ENCODE measurements around the gene TCEANC2. TPM values are rescaled to one million over a fixed set of nuclear protein-coding genes. Genes with fewer than 3 reads are reported as not detected.
A peak's percentile ranks its signal among the peaks of the same experiment; 100 is the strongest.

TCEANC2 gene
- total and polyA plus RNA-seq, 4 donors, result 0.89 to 2.1 (median 1.7) TPM

DNA sequence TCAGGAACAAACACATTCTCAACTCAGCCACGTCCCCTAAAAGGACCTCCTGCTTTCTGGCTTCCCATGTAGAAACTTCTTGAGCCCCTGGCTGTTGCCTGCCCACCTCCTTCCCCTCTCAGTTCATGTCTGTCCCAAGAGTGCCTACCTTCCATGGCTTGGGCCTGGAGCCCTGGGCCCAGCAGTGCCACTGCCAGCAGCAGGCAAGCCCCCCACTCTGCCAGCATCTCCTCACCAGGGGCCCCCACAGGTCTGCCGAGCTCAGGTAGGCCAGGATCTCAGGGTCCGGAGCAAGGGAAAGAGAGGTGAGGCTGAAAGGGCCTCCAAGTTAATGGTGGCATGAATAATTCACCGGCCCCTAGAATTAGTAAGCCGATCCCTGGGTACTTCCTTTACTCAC lies 99.3 kb downstream of the TCEANC2 start, which contains the start of gene CDCP2:
CDCP2 (minus strand) TSS at position 305 of the 400 bp plus-strand sequence; CDS start at position 227, 78 bp downstream.
- no peak for DNase-seq (ENCODE audit: low spot score)

DNA sequence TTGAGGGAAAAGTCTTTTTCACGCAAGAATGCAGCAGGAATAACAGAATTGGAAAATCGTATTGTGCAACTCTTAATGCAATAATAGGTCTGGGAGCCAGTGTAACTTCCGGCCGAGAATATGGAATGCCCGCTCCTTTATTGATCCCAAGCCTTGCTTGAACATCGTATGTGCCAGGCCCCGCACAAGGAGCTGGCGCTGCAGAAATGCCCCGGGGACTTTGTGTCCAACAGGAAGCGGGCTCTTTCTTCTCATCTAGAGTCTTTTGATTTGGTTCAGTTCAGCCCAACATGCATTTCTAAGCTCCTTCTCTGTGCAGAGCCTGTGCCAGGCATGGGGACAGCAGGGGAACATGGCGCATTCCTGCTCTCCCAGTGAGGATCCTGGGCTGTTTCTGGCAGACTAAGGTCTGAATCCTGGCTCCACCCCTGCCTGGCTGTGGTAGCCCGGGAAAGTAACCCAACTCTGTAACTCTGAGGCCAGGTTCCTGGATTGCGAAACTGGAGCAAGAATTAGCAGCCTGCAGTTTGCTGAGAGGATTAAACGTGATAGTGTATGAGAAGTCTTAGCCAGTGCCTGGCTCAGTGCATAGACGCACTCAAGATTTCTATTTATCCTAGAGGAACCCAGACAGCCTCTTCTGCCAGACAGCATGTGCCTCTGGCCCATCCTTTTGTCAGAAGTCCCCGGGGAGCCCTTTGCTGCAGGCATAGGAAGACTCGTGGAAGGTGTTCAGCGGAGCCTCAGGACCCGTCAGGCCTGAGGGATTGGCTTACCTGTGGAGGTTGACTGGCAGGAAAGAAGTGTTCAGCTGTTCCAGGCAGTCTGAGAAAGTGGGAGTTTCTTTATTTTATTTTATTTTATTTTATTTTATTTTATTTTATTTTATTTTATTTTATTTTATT lies 100.4 kb downstream of the TCEANC2 start:
- Histone ChIP-seq H3K27me3 (ENCODE audit: control insufficient read depth in 4 of 4, insufficient read depth in 4 of 4, low read length in 3 of 4) (no peaks in the 10 kb centered on the region), H3K9me3 (ENCODE audit: control insufficient read depth in 4 of 4, low read length in 3 of 4) (no peaks in the 10 kb centered on the region), H3K4me3 (ENCODE audit: low read depth in 1 of 3, low read length in 3 of 3) (no peak overlapping the region), H3K9ac (ENCODE audit: low read depth in 1 of 2, low read length in 2 of 2) (no peak overlapping the region), H3K27ac (ENCODE audit: low read depth in 1 of 2, low read length in 2 of 2) (peak overlapping the region in 1 of 2 donors; percentile 33), H3K36me3 (ENCODE audit: control insufficient read depth in 4 of 4, insufficient read depth in 3 of 4, low read depth in 1 of 4, low read length in 3 of 4) (no peaks in the 10 kb centered on the region), H3K4me1 (ENCODE audit: control insufficient read depth in 4 of 4, insufficient read depth in 4 of 4, low read length in 3 of 4) (peaks cover 4 to 9% (median 7%) of the 10 kb centered on the region in 4 donors)
- no peak for DNase-seq (ENCODE audit: low spot score)
- 46% methylated on average over 19 of the region's 19 CpGs for WGBS
- TF ChIP-seq RAD21 (IDR thresholded peaks at IDR 0.05) (peak in 1 of 2 donors; percentile 38), YY1 (IDR thresholded peaks at IDR 0.05) (peak; percentile 41), CTCF (IDR thresholded peaks at IDR 0.05; ENCODE audit: low read depth, low read length, missing input control) (no peak), SP1 (IDR thresholded peaks at IDR 0.05) (peak; percentile 72), MAX (IDR thresholded peaks at IDR 0.05) (no peak), RXRA (IDR thresholded peaks at IDR 0.05) (peak in 1 of 2 donors; percentile 51), HNF4A (conservative IDR thresholded peaks at IDR 0.05) (peak; percentile 49 to 62), GABPA (IDR thresholded peaks at IDR 0.05 in 1 of 2, conservative IDR thresholded peaks at IDR 0.05 in 1 of 2) (no peak)
- TF ChIP-seq, protein P1, sequence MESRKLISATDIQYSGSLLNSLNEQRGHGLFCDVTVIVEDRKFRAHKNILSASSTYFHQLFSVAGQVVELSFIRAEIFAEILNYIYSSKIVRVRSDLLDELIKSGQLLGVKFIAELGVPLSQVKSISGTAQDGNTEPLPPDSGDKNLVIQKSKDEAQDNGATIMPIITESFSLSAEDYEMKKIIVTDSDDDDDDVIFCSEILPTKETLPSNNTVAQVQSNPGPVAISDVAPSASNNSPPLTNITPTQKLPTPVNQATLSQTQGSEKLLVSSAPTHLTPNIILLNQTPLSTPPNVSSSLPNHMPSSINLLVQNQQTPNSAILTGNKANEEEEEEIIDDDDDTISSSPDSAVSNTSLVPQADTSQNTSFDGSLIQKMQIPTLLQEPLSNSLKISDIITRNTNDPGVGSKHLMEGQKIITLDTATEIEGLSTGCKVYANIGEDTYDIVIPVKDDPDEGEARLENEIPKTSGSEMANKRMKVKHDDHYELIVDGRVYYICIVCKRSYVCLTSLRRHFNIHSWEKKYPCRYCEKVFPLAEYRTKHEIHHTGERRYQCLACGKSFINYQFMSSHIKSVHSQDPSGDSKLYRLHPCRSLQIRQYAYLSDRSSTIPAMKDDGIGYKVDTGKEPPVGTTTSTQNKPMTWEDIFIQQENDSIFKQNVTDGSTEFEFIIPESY (IDR thresholded peaks at IDR 0.05), result no peak

More for the DNA sequence above, 99.3 kb downstream of the TCEANC2 start, which contains the start of gene CDCP2:
- Histone ChIP-seq H3K4me3 (ENCODE audit: low read depth in 1 of 3, low read length in 3 of 3) (no peak within 1 kb of the TSS), H3K36me3 (ENCODE audit: control insufficient read depth in 4 of 4, insufficient read depth in 3 of 4, low read depth in 1 of 4, low read length in 3 of 4) (no peaks in the 10 kb centered on the region), H3K9me3 (ENCODE audit: control insufficient read depth in 4 of 4, low read length in 3 of 4) (no peaks in the 10 kb centered on the region), H3K4me1 (ENCODE audit: control insufficient read depth in 4 of 4, insufficient read depth in 4 of 4, low read length in 3 of 4) (peaks cover 4 to 9% (median 7%) of the 10 kb centered on the region in 4 donors), H3K27me3 (ENCODE audit: control insufficient read depth in 4 of 4, insufficient read depth in 4 of 4, low read length in 3 of 4) (no peaks in the 10 kb centered on the region), H3K9ac (ENCODE audit: low read depth in 1 of 2, low read length in 2 of 2) (no peak within 1 kb of the TSS), H3K27ac (ENCODE audit: low read depth in 1 of 2, low read length in 2 of 2) (peak within 1 kb of the TSS in 1 of 2 donors; percentile 33)
- 97% methylated on average over 5 of the region's 5 CpGs for WGBS
- TF ChIP-seq FOXA1 (IDR thresholded peaks at IDR 0.05) (no peak), HNF4A (conservative IDR thresholded peaks at IDR 0.05) (no peak), FOXA2 (IDR thresholded peaks at IDR 0.05) (no peak), RXRA (IDR thresholded peaks at IDR 0.05) (no peak), CTCF (IDR thresholded peaks at IDR 0.05; ENCODE audit: low read depth, low read length, missing input control) (no peak), NR2F2 (IDR thresholded peaks at IDR 0.05) (no peak), YY1 (IDR thresholded peaks at IDR 0.05) (no peak), REST (IDR thresholded peaks at IDR 0.05) (no peak)
